Karpas-422 (cell line): ENCODE results near the gene RPL41. TPM values are rescaled to one million over a fixed set of nuclear protein-coding genes. Genes with fewer than 3 reads are reported as not detected.

ENCODE experiments used
- DNase-seq: peaks from one replicate; pipeline ENCODE4 v3.0.0-alpha.2; 2015
- H2AFZ ChIP-seq: fragments of 200-600 bp; sonication (generic); 2 replicates; pipeline ENCODE4 v1.6.1; 2014; ENCODE audit warnings: antibody characterized with exemption, low read length, mixed read lengths
- H3K27ac ChIP-seq: fragments of 200-600 bp; sonication (generic); 2 replicates; pipeline ENCODE4 v1.5.1; 2014; ENCODE audit warnings: mild to moderate bottlenecking, low read length, moderate library complexity
- H3K27me3 ChIP-seq: fragments of 200-600 bp; sonication (generic); 2 replicates; pipeline ENCODE4 v1.6.1; 2014; ENCODE audit warnings: low read length, mixed read lengths
- H3K36me3 ChIP-seq: fragments of 200-600 bp; sonication (generic); 2 replicates; pipeline ENCODE4 v1.6.1; 2014; ENCODE audit warnings: low read length, mixed read lengths; ENCODE audit not compliant: insufficient read depth
- H3K4me1 ChIP-seq: fragments of 200-600 bp; sonication (generic); 2 replicates; pipeline ENCODE4 v1.6.1; 2014; ENCODE audit warnings: mild to moderate bottlenecking, low read length, mixed read lengths
- H3K4me2 ChIP-seq: fragments of 200-600 bp; sonication (generic); 2 replicates; pipeline ENCODE4 v1.6.1; 2014; ENCODE audit warnings: low read length, low read depth, mild to moderate bottlenecking; ENCODE audit not compliant: poor library complexity, severe bottlenecking
- H3K4me3 ChIP-seq: fragments of 200-600 bp; sonication (generic); 2 replicates; pipeline ENCODE4 v1.5.1; 2014; ENCODE audit warnings: mild to moderate bottlenecking, antibody characterized with exemption, low read length, mixed read lengths
- H3K79me2 ChIP-seq: fragments of 200-600 bp; sonication (generic); 2 replicates; pipeline ENCODE4 v1.6.1; 2014; ENCODE audit warnings: mild to moderate bottlenecking, low read length, mixed read lengths
- H3K9ac ChIP-seq: fragments of 200-600 bp; sonication (generic); 2 replicates; pipeline ENCODE4 v1.6.0; 2014; ENCODE audit warnings: low read length
- H3K9me2 ChIP-seq: fragments of 200-600 bp; sonication (generic), shearing (Covaris generic); replicated peaks from 2 replicates; pipeline ENCODE4 v1.6.0; 2014; ENCODE audit warnings: mild to moderate bottlenecking, low read length, moderate library complexity; ENCODE audit not compliant: insufficient read depth
- H3K9me3 ChIP-seq: fragments of 300-700, 200-600 bp; sonication (generic); 2 replicates; pipeline ENCODE4 v1.6.1; 2014; ENCODE audit warnings: low read length, mixed read lengths
- H4K20me1 ChIP-seq: fragments of 200-600 bp; sonication (generic); 2 replicates; pipeline ENCODE4 v1.6.1; 2014; ENCODE audit warnings: mild to moderate bottlenecking, antibody characterized with exemption, low read length, low read depth; ENCODE audit not compliant: insufficient read depth
- total RNA-seq: library from RNA; depleted of rRNA; stranded (reverse); fragments of >200 nt; shearing (Covaris generic); gene quantifications from 2 replicates; pipeline ENCODE4 v1.2.3, GENCODE V29; 2014; ENCODE audit warnings: low replicate concordance

RPL41 gene
- total RNA-seq, 1 experiment from 2014 or later: 7,506 TPM

DNA sequence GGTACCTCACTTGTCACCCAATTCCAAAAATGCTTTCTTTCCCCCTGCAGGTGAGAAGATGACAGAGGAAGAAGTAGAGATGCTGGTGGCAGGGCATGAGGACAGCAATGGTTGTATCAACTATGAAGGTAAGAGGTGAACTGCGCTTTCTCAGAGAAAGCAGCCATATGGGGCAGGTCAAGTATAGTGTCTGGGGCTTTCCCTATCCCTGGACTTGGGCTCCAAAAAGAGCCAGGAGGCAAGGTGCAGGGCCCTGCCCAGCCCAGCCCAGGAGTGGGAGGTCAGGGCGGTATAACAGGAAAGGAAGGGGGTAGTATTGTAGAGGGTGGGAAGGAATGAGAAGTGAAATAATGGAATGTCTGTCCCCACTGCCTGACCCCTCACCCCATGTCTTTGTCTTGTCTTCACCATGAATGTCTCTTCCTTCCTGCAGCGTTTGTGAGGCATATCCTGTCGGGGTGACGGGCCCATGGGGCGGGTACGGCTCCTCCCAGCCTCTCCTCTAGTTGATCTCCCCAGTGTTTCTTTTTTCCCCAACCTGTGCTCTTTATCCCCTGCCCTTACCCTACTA is 43.8 kb downstream of the RPL41 start:
- Histone ChIP-seq H3K4me1 (peaks cover 49% of the 10 kb centered on the region), H3K9ac (peak overlapping the region; percentile 93), H3K9me3 (no peaks in the 10 kb centered on the region), H3K4me3 (peak overlapping the region; percentile 84), H3K4me2 (peak overlapping the region; percentile 80), H4K20me1 (peaks cover 8% of the 10 kb centered on the region; the same call in 1 of the 2 replicates), H3K36me3 (peaks cover 45% of the 10 kb centered on the region), H2AFZ (no peak overlapping the region), H3K79me2 (peaks cover 27% of the 10 kb centered on the region), H3K27me3 (no peaks in the 10 kb centered on the region), H3K9me2 (no peaks in the 10 kb centered on the region), H3K27ac (peak overlapping the region; percentile 34; the same call in 1 of the 2 replicates)
- no peak for DNase-seq

DNA sequence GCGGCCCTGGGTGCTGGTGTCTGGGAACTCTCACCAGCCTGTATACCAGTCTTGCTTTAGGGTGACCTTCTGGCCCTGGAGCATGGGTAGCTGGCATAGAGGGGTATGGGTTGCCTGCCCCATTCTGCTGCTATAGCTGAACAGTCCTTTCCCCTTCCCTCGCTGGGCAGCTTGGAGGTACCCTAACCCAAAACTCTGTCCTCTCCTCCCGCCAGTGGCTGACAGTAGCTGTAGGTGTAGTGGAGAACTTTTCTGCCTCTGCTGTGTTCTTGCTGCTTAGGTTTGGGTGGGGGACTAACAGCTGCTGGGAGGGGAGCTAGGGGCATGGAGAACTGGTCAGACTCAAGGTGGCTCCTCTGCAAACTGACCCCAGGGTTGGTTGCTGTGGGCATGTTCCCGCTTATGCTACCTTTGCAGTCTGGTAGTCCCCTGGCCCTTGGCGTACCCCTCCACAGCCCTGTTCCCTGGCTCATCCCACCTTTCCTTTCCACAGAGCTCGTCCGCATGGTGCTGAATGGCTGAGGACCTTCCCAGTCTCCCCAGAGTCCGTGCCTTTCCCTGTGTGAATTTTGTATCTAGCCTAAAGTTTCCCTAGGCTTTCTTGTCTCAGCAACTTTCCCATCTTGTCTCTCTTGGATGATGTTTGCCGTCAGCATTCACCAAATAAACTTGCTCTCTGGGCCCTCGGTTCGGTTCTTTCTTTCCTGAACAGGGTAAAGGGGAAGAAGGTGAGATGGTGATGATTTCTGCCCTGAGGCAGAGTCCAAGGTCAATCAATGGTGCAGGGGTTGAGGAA is 44.7 kb downstream of the RPL41 start:
- Histone ChIP-seq H3K4me1 (peaks cover 49% of the 10 kb centered on the region), H3K36me3 (peaks cover 49% of the 10 kb centered on the region)

DNA sequence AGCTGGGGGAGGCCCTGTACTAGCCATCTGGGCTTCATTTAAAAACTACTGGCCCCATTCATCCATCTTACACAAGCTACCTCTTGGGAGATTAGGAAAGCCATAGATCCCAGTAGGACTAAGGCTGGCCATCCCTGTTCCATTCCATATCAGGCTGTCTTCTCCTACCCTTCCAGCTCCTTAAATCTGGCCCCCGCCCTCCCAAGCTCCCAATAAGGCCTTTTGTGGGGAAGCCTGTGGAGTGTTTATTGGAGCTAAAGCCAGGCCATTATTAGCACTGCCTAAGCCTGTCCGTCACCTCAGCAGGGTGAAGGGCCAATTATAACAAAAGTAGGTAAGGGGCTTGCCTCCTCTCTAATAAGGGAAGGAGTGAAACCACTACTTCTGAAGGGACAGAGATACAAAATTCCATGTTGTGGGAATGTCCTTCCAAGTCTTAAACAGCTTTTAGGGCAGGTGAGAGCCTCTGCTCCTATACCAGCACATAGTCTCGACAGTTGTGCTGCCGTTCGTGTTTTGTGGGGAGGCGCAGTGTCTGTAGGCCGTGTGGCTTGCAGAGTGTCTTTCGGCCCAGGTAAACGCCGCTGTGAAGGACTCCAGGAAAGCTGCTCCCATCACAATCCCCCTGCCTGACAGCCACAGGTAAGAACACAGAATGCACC is 45.4 kb downstream of the RPL41 start:
- Histone ChIP-seq H3K9me3 (no peaks in the 10 kb centered on the region), H3K4me3 (no peak overlapping the region), H3K4me1 (peaks cover 47% of the 10 kb centered on the region), H3K4me2 (no peak overlapping the region), H3K27ac (no peak overlapping the region), H3K27me3 (no peaks in the 10 kb centered on the region), H3K36me3 (peaks cover 49% of the 10 kb centered on the region), H3K9ac (no peak overlapping the region), H4K20me1 (peaks cover 8% of the 10 kb centered on the region; the same call in 1 of the 2 replicates), H2AFZ (no peak overlapping the region), H3K79me2 (peaks cover 27% of the 10 kb centered on the region), H3K9me2 (no peaks in the 10 kb centered on the region)
- DNase-seq: no peak

More for the DNA sequence above, 44.7 kb downstream of the RPL41 start:
- Histone ChIP-seq H3K9me3 (no peaks in the 10 kb centered on the region), H2AFZ (no peak overlapping the region), H3K27me3 (no peaks in the 10 kb centered on the region), H3K4me2 (peak overlapping the region; percentile 80), H3K9ac (peak overlapping the region; percentile 93), H3K27ac (peak overlapping the region; percentile 34; the same call in 1 of the 2 replicates), H4K20me1 (peaks cover 8% of the 10 kb centered on the region; the same call in 1 of the 2 replicates), H3K79me2 (peaks cover 27% of the 10 kb centered on the region), H3K9me2 (no peaks in the 10 kb centered on the region), H3K4me3 (peak overlapping the region; percentile 84; the same call in 1 of the 2 replicates)
- DNase-seq: no peak

DNA sequence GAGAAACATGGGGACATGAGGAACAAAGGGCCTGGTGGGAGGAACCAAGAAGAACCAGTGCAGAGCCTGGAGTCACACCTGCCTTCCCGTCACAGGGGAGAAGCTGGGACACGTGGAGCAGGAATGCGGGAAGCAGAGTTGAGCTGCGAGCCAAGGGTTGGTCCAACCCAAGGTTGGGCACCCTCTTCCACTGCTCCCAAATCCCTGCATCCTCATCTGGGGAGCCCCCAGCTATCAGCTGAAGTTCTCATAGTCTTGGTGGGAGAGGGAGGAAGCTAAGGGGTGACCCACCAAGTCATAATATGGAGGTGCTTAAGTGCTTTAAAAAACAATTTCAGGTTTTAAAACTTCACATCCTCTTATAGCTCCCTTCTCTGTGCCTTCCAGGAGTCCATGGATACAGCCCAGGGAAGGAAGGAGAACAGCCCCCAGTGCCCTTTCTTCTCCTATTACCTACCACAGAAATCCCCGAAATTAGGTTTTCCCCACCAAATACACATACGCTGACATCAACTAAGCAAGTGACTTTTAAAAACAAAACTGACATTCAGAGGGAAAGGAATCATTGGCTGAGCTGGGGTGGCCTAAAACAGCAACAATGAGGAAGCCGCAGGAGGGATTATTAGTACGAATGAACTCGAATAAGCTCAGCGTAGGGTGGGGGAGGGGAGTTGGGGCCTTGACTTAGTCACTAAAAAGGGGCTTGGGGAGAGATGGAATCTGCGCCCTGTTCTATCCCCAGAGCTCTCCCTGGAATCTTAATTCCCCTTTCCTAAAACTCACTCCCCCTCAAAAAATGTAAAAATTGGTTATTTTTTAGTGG is 46.2 kb downstream of the RPL41 start:
- Histone ChIP-seq H3K79me2 (peaks cover 27% of the 10 kb centered on the region), H3K36me3 (peaks cover 52% of the 10 kb centered on the region), H4K20me1 (peaks cover 8% of the 10 kb centered on the region; the same call in 1 of the 2 replicates), H2AFZ (no peak overlapping the region), H3K4me1 (peaks cover 40% of the 10 kb centered on the region), H3K9ac (no peak overlapping the region), H3K27ac (peak overlapping the region; percentile 13; the same call in 1 of the 2 replicates), H3K4me3 (no peak overlapping the region), H3K9me3 (no peaks in the 10 kb centered on the region), H3K27me3 (no peaks in the 10 kb centered on the region), H3K9me2 (no peaks in the 10 kb centered on the region), H3K4me2 (no peak overlapping the region)
- no peak for DNase-seq

GRCh38 chr12:56163533-56164344 is 47.3 kb downstream of the RPL41 start:
- no peak overlapping the region for H3K9ac ChIP-seq
- no peak overlapping the region for H2AFZ ChIP-seq
- peaks cover 8% of the 10 kb centered on the region; the same call in 1 of the 2 replicates for H4K20me1 ChIP-seq
- no peaks in the 10 kb centered on the region for H3K9me2 ChIP-seq
- no peak overlapping the region for H3K4me3 ChIP-seq
- H3K79me2 ChIP-seq: peaks cover 22% of the 10 kb centered on the region
- no peak for DNase-seq
- H3K27me3 ChIP-seq: no peaks in the 10 kb centered on the region
- no peak overlapping the region for H3K4me2 ChIP-seq
- peaks cover 40% of the 10 kb centered on the region for H3K4me1 ChIP-seq
- H3K36me3 ChIP-seq: peaks cover 52% of the 10 kb centered on the region
- H3K9me3 ChIP-seq: no peaks in the 10 kb centered on the region
- no peak overlapping the region for H3K27ac ChIP-seq

DNA sequence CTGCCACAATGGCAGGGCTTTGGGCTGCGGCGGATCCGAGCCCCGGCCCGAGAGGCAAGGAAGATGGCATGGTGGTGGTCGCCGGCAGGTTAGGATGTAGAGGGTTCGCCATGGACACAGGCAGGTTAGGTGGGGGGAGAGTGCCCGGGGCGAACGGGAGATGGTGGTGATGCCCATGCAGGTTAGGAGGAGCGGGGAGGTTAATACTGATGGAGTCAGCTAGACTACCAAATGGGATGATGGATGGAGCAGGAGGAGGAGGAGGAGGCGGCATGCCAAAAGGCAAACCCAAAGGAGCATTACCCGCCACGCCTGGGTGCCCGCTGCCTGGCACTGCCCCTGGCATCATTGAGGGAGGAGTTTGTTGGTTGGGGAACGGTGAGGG is 47.9 kb downstream of the RPL41 start:
- Histone ChIP-seq H3K9me2 (no peaks in the 10 kb centered on the region), H3K36me3 (peaks cover 52% of the 10 kb centered on the region), H4K20me1 (peaks cover 8% of the 10 kb centered on the region; the same call in 1 of the 2 replicates), H3K79me2 (peaks cover 16% of the 10 kb centered on the region), H3K9me3 (no peaks in the 10 kb centered on the region), H3K4me2 (no peak overlapping the region), H3K27ac (no peak overlapping the region), H3K9ac (no peak overlapping the region), H3K4me1 (peaks cover 37% of the 10 kb centered on the region), H2AFZ (no peak overlapping the region), H3K4me3 (no peak overlapping the region), H3K27me3 (no peaks in the 10 kb centered on the region)
- no peak for DNase-seq

GRCh38 chr12:56165369-56165768 is 48.9 kb downstream of the RPL41 start:
- Histone ChIP-seq H3K27ac (no peak overlapping the region), H2AFZ (no peak overlapping the region), H3K36me3 (peaks cover 44% of the 10 kb centered on the region), H3K4me1 (peaks cover 27% of the 10 kb centered on the region), H3K9me3 (no peaks in the 10 kb centered on the region), H3K9ac (no peak overlapping the region), H4K20me1 (no peaks in the 10 kb centered on the region; the same call in 1 of the 2 replicates), H3K9me2 (no peaks in the 10 kb centered on the region), H3K27me3 (no peaks in the 10 kb centered on the region), H3K4me2 (no peak overlapping the region), H3K4me3 (no peak overlapping the region), H3K79me2 (peaks cover 5% of the 10 kb centered on the region)
- no peak for DNase-seq
